DND-41 (cell line): ENCODE data around the gene CARD19.

ENCODE experiments used
- CTCF ChIP-seq: IDR thresholded peaks from 2 replicates; pipeline ENCODE4 v1.5.1; 2012; ENCODE audit warnings: borderline replicate concordance, low read length, moderate library complexity, mild to moderate bottlenecking; ENCODE audit not compliant: poor library complexity, severe bottlenecking; ENCODE audit errors: extremely low read depth
- EZH2 ChIP-seq: IDR thresholded peaks from 3 replicates; pipeline ENCODE4 v1.6.1; 2012; ENCODE audit warnings: borderline replicate concordance, low read depth, mild to moderate bottlenecking, moderate library complexity, low read length, inconsistent platforms; ENCODE audit not compliant: severe bottlenecking

DNA sequence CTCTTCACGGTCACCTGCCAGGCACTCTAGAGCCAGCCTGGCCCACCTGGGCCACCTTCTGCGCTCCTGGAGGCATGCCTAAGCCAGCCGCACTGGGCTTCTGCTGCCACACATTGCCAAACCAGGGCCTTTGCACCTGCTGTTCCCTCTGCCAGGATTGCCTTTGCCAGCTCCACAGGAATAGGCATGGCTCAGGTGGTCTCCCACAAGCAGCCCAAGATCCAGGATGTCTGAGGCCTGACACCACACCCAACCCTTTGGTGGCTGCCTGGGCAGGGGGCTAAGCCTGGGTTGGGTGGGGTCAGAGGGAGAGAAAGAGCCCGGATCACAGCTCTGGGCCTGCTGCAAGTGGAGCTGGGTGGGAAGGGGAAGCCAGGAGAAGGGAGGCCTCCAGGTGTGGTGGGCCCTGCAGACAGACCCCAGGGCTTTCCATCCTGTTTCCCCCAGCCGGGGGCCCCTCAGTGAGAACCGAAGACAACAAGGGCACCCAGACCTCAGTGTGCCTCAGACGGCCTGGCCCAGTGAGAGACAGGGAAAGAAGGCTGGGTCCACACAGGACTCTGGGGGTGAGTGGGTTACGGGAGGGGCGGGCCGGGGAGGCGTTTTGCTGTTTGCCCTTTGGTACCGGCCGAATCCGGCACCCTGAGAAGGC, 38.2 kb upstream of the CARD19 start:
- TF ChIP-seq CTCF (no peak), EZH2 (no peak)
